Subcutaneous abdominal adipose tissue (tissue), 5 donors: Measurements from ENCODE around the gene SPRY4.
"Not testable (repeated sequence)": the region's sequence is repeated elsewhere in the genome, so short reads cannot be mapped to it uniquely, and the experiment has no call there.

Source experiments
- H3K27ac ChIP-seq: one replicate; pipeline ENCODE4 v1.7.0; 2013; ENCODE audit warnings: low read depth, mild to moderate bottlenecking, inconsistent platforms, low read length, moderate library complexity
- H3K27me3 ChIP-seq, 5 donors: one replicate each; pipeline ENCODE4 v1.7.0; 2013; ENCODE audit warnings: low read length in 5 of 5, inconsistent platforms in 1 of 5; ENCODE audit not compliant: control insufficient read depth in 5 of 5, insufficient read depth in 4 of 5
- H3K36me3 ChIP-seq, 5 donors: one replicate each; pipeline ENCODE4 v1.7.0; 2013; ENCODE audit warnings: low read length in 5 of 5; ENCODE audit not compliant: control insufficient read depth in 5 of 5, insufficient read depth in 5 of 5
- H3K4me1 ChIP-seq, 5 donors: one replicate each; pipeline ENCODE4 v1.7.0; 2013; ENCODE audit warnings: low read length in 5 of 5, mild to moderate bottlenecking in 3 of 5, moderate library complexity in 1 of 5; ENCODE audit not compliant: control insufficient read depth in 5 of 5, insufficient read depth in 5 of 5
- H3K4me3 ChIP-seq, 5 donors: one replicate each; pipeline ENCODE4 v1.7.0; 2013; ENCODE audit warnings: low read length in 5 of 5, low read depth in 1 of 5
- H3K9ac ChIP-seq, 5 donors: one replicate each; pipeline ENCODE4 v1.7.0; 2013; ENCODE audit warnings: low read length in 5 of 5, mild to moderate bottlenecking in 4 of 5, moderate library complexity in 3 of 5
- H3K9me3 ChIP-seq, 5 donors: one replicate each; pipeline ENCODE4 v1.7.0; 2013; ENCODE audit warnings: low read length in 5 of 5; ENCODE audit not compliant: control insufficient read depth in 5 of 5
- donor health status: healthy.
- donor health status: healthy.
- donor health status: healthy.
- donor health status: healthy.
- donor health status: healthy.

Gene SPRY4

GRCh38 chr5:142278627-142279026 is 46.2 kb downstream of the SPRY4 start:
- no peak overlapping the region for H3K27ac ChIP-seq
- H3K27me3 ChIP-seq: no peaks in the 10 kb centered on the region
- H3K9me3 ChIP-seq: no peaks in the 10 kb centered on the region
- H3K36me3 ChIP-seq: no peaks in the 10 kb centered on the region
- no peak overlapping the region for H3K4me3 ChIP-seq
- peaks cover 0 to 29% (median 11%) of the 10 kb centered on the region in 5 donors for H3K4me1 ChIP-seq
- H3K9ac ChIP-seq: no peak overlapping the region

- Histone ChIP-seq H3K9ac (no peak overlapping the region), H3K27me3 (no peaks in the 10 kb centered on the region), H3K36me3 (no peaks in the 10 kb centered on the region), H3K9me3 (no peaks in the 10 kb centered on the region), H3K27ac (no peak overlapping the region), H3K4me3 (no peak overlapping the region), H3K4me1 (peaks cover 0 to 29% (median 11%) of the 10 kb centered on the region in 5 donors)
These were observed 47.0 kb downstream of the SPRY4 start for GRCh38 chr5:142277796-142278195.

GRCh38 chr5:142276517-142276916 is 48.3 kb downstream of the SPRY4 start:
- Histone ChIP-seq H3K9me3 (no peaks in the 10 kb centered on the region), H3K27me3 (no peaks in the 10 kb centered on the region), H3K27ac (no peak overlapping the region), H3K36me3 (no peaks in the 10 kb centered on the region), H3K4me1 (peaks cover 0 to 23% (median 11%) of the 10 kb centered on the region in 5 donors), H3K4me3 (no peak overlapping the region), H3K9ac (no peak overlapping the region)

- Histone ChIP-seq H3K4me3 (no peak overlapping the region), H3K9ac (no peak overlapping the region)
These were observed 49.3 kb downstream of the SPRY4 start for GRCh38 chr5:142275496-142275895.

GRCh38 chr5:142272596-142272995 is 52.2 kb downstream of the SPRY4 start:
- H3K9ac ChIP-seq, H3K9me3 ChIP-seq, H3K4me3 ChIP-seq, H3K36me3 ChIP-seq, H3K4me1 ChIP-seq, H3K27ac ChIP-seq, H3K27me3 ChIP-seq: not testable (repeated sequence)

More at GRCh38 chr5:142275496-142275895, 49.3 kb downstream of the SPRY4 start:
- Histone ChIP-seq H3K27ac (no peak overlapping the region), H3K36me3 (no peaks in the 10 kb centered on the region), H3K9me3 (no peaks in the 10 kb centered on the region), H3K27me3 (no peaks in the 10 kb centered on the region), H3K4me1 (peaks cover 0 to 13% (median 6%) of the 10 kb centered on the region in 5 donors)

- H3K27ac ChIP-seq, H3K4me3 ChIP-seq, H3K27me3 ChIP-seq, H3K4me1 ChIP-seq, H3K9me3 ChIP-seq, H3K9ac ChIP-seq, H3K36me3 ChIP-seq: not testable (repeated sequence)
These were observed 60.7 kb downstream of the SPRY4 start for GRCh38 chr5:142264084-142264483.

GRCh38 chr5:142263346-142263745 is 61.5 kb downstream of the SPRY4 start:
- Histone ChIP-seq H3K9me3 (peaks cover 0 to 3% (median 0%) of the 10 kb centered on the region in 5 donors), H3K4me3 (no peak overlapping the region), H3K27me3 (no peaks in the 10 kb centered on the region), H3K27ac (no peak overlapping the region), H3K9ac (no peak overlapping the region), H3K4me1 (peaks cover 0 to 5% (median 0%) of the 10 kb centered on the region in 5 donors), H3K36me3 (no peaks in the 10 kb centered on the region)

- H3K27me3 ChIP-seq: no peaks in the 10 kb centered on the region
- peaks cover 0 to 3% (median 0%) of the 10 kb centered on the region in 5 donors for H3K9me3 ChIP-seq
- H3K36me3 ChIP-seq: no peaks in the 10 kb centered on the region
- H3K9ac ChIP-seq: no peak overlapping the region
- no peak overlapping the region for H3K4me3 ChIP-seq
- H3K4me1 ChIP-seq: peaks cover 0 to 5% (median 0%) of the 10 kb centered on the region in 5 donors
- no peak overlapping the region for H3K27ac ChIP-seq
These were observed 62.1 kb downstream of the SPRY4 start for GRCh38 chr5:142262683-142263082.
